GDM1 (cell line): Measurements from ENCODE around the gene SPX.

ENCODE experiments used
- DNase-seq: peaks from one replicate; lab custom pipeline; 2025; lab: John Stamatoyannopoulos, UW

SPX gene

DNA sequence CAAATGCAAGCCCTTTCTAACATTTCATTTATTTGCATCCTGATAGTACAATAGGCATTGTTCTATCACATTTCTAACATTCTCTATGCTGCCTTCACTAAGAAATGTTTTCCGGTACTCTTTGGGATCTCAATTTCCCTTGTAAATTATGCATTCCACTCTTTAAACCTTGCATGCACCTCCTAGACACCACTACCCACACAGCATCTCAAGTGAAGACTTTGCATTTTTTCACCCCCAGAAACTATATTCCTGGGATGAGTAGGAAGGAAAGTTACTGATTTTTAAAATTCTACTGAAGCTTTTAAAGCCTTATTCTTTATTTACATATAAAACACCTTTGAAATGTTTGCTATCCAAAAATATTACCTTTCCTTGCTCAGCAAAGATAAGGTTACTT, 51.4 kb downstream of the SPX start:
- no peak for DNase-seq

DNA sequence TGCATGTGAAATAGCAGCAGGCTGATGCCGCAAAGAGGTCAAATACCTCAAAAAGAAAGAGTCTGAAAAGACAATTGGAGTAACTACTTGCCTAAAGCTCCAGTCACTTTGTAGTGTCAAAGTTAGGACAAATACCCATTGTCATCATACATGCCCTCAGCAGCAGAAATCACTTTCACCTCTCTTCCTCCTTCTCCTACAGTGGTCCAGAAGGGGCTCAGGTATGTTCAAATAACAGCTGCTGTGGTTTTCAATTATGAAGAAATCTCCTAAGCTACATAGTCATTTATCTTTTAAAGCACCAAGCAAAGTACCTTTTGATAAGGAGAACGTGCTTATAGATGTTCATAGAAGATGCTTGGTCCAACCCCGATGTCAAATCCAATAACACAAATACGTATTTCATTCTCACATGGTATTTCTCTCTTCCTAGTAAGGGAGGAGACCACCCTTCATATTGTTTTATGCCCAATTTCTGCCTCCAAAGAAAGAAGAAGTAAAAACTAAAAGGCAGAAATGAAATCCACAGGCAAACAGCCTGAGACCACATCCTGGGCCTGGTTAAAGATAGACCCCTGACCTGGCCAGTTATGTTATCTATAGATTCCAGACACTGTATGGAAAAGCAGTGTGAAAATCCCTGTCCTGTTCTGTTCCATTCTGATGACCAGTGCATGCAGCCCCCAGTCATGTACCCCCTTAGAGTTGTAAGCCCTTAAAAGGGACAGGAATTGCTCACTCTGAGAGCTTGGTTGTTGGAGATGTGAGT, 54.8 kb downstream of the SPX start:
- DNase-seq = no peak
